Sciatic nerve (tissue), 2 donors: Measurements from ENCODE around the gene CDH1. TPM values are rescaled to one million over a fixed set of nuclear protein-coding genes. Genes with fewer than 3 reads are reported as not detected.
"Not testable (repeated sequence)": the region's sequence is repeated elsewhere in the genome, so short reads cannot be mapped to it uniquely, and the experiment has no call there.

Experiments
- ATAC-seq: fragments of 200-7000 bp; cut with Tn5 transposase; one replicate; pipeline ENCODE4 v1.9.1; 2020; ENCODE audit warnings: mild to moderate bottlenecking, moderate library complexity
- DNase-seq: peaks from one replicate; pipeline ENCODE4 v3.0.0-alpha.2; 2020; ENCODE audit warnings: low spot score
- intact Hi-C: fragments of 100-400 bp; cut with DNase I; formaldehyde crosslinking; loops from one replicate; pipeline ENCODE4 v1.14.2; 2022
- total RNA-seq: library from RNA; stranded (reverse); fragmentation: NEBNext Ultra II Directional; extraction: Animal tissue kit (Norgen Biotek cat#: 25700); gene quantifications from one replicate; pipeline ENCODE4 v1.2.1, GENCODE V29; 2021
- donor health status: DM: no; HTN: no; CAD: no.
- donor health status: DM: no; HTN: no; CAD: no.

The CDH1 gene
- total RNA-seq, 1 donor from 2014 or later: 55.7 TPM

DNA sequence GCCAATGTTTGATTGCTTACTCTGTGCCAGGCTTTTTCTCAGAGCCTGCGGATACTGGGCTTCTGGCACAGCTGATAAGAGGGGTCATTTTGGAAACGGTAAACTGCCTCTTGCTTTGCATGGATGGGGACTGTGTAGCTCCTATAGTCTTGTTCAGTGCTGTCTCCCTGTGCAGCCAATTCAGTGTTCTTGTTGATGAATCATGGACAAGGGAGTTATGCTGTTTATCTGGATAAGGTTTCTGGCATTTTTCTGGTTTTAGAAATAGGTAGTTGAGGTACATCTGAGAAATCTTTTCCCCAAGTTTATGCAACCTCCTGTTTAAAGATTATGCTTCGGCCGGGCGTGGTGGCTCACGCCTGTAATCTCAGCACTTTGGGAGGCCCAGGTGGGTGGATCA, 89.6 kb downstream of the CDH1 start:
- DNase-seq (no peak), ATAC-seq (no peak)
- intact Hi-C loops: no loop called here

DNA sequence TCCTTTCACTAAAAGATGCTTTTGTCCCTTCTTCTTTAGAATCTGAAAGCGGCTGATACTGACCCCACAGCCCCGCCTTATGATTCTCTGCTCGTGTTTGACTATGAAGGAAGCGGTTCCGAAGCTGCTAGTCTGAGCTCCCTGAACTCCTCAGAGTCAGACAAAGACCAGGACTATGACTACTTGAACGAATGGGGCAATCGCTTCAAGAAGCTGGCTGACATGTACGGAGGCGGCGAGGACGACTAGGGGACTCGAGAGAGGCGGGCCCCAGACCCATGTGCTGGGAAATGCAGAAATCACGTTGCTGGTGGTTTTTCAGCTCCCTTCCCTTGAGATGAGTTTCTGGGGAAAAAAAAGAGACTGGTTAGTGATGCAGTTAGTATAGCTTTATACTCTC, 96.2 kb downstream of the CDH1 start:
- no peak for DNase-seq
- intact Hi-C loops: no loop called here
- no peak for ATAC-seq

DNA sequence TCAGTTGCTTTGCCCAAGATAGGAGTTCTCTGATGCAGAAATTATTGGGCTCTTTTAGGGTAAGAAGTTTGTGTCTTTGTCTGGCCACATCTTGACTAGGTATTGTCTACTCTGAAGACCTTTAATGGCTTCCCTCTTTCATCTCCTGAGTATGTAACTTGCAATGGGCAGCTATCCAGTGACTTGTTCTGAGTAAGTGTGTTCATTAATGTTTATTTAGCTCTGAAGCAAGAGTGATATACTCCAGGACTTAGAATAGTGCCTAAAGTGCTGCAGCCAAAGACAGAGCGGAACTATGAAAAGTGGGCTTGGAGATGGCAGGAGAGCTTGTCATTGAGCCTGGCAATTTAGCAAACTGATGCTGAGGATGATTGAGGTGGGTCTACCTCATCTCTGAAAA, 97.5 kb downstream of the CDH1 start:
- ATAC-seq: no peak
- intact Hi-C loops: no loop called here
- DNase-seq: no peak

DNA sequence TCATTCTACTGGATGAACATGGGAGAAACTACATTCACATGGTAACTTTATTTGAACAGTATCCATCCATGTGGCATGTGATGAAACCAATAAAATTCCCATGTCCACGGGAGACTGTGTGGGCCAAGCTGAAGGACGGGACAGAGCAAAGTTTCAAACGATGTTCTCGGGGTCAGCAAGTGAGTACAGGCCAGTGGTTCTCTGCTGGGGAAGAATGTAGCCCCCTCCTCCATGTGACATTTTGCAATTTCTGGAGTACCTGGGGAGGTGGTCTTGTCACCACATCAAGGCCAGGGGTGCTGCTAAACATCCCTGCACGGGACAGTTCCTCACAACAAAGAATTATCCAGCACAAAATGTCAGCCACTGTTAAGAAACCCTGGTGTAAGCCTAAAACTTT, 98.9 kb downstream of the CDH1 start:
- ATAC-seq (no peak), DNase-seq (no peak)
- intact Hi-C loops: no loop called here

DNA sequence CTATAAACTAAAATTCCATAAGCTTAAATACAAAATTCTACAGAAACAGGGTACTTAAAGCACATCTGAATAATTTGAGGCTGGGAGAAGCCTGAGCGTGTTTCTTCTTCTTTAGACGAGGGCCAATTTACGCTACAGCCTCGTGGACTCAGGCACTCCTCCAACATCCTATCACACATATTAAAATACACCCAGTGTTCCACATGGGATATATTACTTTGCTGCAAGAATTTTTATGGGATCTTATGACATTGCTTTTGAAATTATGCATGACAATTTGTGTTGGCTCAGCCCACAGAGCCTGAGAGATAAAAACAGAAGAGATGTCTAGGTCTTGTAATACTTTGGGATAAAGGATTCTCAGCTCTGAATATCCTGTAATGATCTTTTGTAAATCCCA, 102.7 kb downstream of the CDH1 start:
- DNase-seq (no peak), ATAC-seq (no peak)
- intact Hi-C loops: no loop called here

DNA sequence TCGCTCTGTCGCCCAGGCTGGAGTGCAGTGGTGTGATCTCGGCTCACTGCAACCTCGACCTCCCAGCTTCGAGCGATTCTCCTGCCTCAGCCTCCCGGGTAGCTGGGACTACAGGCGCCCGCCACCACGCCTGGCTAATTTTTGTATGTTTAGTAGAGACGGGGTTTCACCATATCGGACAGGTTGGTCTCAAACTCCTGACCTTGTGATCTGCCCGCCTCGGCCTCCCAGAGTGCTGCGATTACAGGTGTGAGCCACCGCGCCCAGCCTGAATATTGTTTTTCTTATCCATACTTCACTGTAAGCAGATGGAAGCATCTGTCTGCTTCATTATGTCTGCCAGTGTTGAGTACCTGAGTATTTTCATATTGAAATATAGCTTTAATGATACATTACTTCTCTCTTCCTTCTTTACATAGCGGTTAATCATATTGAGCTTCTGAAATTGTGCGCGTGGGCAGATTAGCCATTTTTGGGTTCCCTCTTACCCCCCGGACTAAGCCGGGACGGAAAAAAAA, 105.9 kb downstream of the CDH1 start:
- intact Hi-C loops, ATAC-seq: not testable (repeated sequence)

DNA sequence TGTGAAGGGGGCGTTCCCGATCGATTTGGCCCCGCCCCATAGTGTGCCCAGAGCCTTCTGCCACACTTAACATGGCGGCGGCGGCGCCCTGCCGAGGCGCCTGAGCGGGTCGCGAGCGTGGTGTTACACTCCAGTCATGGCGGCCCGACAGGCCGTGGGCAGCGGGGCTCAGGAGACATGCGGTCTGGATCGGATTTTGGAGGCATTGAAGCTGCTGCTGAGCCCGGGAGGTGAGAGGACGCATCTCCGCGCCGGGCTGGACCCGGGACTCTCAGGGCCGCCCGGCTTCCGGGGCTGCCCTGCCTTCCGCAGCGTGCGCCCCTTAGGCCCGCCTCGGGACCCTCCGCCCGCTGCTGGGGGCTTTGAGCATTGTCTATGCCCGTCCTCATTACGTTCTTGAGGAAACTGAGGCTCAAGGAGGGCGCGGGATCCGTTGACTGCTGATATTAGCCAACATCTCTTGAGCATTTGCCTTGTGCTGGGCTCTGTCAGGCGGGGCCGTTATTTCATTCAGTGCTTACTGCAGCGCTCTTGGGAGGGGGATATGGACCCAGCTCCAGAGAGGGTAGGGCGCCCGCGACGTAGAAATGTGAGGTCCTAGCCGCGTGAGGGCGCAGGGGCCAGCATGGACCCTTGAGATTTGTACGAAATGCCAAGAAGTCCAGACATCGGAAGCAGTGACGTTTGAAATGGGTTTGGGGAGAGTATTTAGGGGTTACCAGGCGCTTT, 106.6 kb downstream of the CDH1 start, which contains the start of gene TANGO6:
TANGO6 (plus strand) TSS at position 50 of the 729 bp plus-strand sequence; CDS start at position 137, 87 bp downstream.
- peak; percentile 90 for DNase-seq
- intact Hi-C loops: no loop called here
- peak; percentile 98 for ATAC-seq

More for the DNA sequence above, 105.9 kb downstream of the CDH1 start:
- DNase-seq: not testable (repeated sequence)

DNA sequence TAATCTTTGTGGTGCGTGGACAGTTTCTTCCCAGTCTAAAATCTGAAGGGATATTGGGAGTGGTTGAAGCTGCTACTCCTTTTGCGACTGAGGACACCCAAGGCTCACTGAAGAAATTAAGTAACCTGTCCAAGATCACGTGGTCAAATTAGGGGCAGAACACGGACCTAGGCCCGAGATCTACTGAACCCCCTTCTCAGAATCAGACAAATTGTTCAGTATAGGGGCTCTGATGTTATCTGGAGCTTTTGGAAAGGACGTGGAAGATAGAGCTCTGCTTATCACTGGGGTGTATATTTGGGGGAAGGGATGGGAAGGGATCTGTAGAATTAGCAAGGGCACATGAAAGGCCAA, 107.1 kb downstream of the CDH1 start:
- ATAC-seq (no peak), DNase-seq (no peak)
- intact Hi-C loops: no loop called here

DNA sequence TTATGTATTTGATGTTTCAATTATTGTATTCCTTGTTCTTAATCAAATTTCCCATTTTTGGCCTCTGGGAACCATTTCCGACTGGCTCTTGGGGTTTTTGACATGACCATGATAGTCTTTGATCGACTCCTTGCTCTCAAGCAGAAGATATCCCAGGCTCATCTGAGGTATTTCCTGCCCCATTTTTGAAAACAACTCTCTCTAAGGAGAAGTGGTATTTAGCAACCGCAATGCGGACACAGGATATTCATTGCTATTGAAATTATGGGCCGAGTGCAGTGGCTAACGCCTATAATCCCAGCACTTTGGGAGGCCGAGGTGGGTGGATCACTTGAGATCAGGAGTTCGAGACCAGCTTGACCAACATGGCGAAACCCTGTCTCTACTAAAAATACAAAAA, 111.7 kb downstream of the CDH1 start:
- no peak for DNase-seq
- intact Hi-C loops: no loop called here
- ATAC-seq: no peak

DNA sequence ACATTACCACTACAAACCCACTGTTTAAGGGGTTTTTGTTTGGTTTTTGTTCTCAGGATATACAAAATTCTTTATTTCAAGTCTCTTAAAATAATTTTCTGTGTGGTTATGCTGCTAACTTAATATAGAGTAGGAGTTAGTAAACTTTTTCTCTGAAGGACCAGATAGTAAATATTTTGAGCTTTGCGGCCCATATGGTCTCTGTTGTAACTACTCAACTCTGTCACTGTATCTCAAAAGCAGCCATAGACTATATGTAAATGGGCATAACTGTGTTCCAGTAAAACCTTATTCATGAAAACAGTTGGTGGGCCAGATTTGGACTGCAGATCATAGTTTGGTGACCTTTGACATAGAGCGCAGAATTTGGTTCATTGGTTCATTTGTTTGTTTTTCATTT, 113.4 kb downstream of the CDH1 start:
- intact Hi-C loops: no loop called here
- no peak for ATAC-seq

DNA sequence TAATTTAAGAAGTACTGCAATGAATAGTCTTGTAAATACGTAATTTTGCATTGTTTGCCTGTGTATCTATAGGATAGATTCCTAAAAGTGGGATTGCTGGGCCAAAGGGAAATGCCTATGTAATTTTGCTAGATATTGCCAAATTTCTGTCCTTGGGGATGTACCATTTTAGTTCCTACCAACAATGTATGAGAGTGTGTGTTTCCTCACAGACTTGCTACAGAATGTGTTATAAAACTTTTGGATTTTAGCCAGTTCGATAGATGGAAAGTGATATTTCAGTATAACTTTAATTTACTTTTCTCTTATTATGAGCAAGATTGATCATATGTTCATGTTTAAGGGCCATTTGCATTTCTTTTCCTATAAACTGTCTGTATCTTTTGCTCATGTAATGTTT, 114.5 kb downstream of the CDH1 start:
- ATAC-seq (no peak), DNase-seq (no peak)
- intact Hi-C loops: no loop called here

More for the DNA sequence above, 113.4 kb downstream of the CDH1 start:
- DNase-seq: no peak

DNA sequence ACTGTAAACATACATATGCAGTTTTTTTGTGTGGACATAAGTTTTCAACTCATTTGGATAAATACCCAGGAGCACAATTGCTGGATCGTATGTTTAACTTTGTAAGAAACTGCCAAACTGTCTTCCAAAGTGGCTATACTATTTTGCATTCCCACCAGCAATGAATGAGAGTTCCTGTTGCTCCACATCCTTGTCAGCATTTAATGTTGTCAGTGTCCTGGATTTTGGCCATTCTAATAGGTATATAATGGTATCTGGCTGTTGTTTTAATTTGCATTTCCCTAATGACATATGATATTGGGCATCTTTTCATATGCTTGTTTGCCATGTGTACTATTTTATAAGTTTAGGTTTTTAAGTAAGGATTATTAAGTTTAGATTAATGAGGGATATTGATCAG, 120.4 kb downstream of the CDH1 start:
- intact Hi-C loops: no loop called here
- DNase-seq (no peak), ATAC-seq (no peak)

DNA sequence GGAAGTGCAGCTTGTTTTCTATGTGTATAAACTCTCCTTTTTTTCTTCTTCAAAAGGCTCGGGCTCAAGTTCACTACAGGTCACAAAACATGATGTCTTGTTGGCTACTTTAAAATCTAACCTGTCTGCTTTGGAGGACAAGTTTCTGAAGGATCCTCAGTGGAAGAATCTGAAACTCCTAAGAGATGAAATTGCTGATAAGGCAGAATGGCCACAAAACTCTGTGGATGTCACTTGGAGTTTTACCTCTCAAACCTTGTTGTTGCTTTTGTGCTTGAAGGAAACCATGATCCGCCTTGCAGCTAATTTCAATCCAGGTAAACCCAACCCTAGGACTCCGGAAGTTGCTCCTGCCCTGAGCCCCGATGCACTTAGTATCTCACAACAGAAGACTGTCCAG, 122.7 kb downstream of the CDH1 start:
- ATAC-seq (no peak), DNase-seq (no peak)
- intact Hi-C loops: no loop called here

DNA sequence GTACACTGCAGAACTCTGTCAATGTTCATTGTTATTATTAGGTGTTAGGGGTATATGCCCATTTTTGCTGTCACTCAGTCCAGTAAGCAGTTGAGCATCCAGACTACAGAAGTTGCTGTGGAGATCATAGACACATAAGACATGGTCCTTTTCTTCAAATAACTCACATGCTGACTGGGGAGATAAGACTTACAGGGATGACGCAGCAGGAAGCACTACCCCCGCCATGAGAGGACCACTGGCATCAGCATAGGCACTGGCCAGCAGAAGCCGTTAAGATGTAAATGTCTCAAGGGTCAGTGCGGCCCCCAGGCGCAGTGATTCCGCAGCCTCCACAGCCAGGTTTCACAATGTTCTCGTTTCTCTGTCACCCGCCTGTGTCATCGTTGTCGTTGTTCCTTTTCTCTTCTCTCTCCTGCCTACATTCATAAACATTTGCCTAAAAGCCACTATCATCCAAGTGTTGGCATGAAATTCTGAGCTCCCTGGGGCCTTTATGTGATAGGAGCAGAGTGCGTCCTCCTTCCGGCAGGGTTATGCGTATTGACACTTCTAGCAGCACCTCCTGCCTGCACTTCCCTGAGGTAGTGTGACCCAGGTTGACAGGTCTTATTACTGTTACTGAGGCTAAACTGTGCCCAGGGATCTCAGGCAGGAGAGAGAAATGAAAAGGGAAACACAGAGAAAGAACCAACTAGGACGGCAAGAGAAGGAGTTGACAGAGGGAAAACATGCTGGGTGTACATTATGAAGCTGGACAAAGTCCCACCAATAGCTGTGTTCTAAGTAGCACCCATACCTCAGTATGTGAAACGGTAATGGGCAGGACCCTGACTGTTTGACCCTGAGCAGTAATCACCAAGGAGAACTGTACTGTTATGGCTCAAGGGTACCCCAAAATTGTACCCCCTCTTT, 124.1 kb downstream of the CDH1 start:
- intact Hi-C loops: no loop called here
- DNase-seq (no peak), ATAC-seq (no peak)

DNA sequence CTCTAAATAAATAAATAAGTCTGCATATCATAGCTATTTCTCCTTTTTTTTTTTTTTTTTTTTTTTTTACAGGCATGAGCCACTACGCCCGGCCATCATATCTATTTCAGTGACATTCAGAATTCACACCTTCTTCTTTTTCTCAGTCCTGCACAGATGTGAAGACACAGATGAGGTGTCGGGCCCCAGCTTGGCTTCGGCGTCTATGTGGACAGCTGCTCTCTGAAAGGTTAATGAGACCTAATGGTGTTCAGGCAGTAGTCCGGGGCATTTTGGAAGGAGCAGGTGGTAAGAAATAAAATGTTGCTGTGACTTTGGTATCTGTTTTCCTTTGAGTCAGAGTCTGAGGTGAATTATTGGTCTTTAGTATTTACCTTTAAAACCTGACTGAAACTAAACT, 129.8 kb downstream of the CDH1 start:
- DNase-seq (no peak), ATAC-seq (no peak)
- intact Hi-C loops: no loop called here

DNA sequence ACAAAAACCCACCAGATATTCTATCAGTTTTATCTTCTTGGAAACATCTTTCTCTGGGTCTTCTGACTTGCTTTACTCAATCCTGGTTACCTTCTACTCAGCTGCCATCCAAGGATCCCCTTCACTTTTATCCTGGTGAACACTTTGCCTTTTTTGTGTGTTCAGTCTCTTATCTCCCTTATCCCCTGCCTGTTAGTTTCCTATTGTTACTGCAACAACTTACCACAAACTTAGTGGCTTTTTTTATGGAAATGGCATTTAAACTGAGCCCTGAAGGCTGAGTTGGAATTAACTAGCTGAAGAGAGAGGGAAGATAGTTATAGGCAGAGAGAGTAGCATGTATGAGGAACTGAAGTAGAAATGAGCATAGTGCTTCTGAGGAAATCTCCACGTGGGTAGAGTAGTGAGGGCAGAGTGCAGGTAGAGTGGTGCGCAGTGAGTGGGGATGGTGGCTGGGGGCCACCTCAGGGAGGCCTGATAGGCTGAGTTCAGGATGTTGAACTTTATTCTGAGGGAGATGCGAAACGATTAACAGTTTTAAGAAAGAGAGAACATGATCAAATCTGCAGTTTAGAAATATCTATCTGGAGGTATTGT, 132.5 kb downstream of the CDH1 start:
- ATAC-seq (no peak), DNase-seq (no peak)
- intact Hi-C loops: no loop called here

DNA sequence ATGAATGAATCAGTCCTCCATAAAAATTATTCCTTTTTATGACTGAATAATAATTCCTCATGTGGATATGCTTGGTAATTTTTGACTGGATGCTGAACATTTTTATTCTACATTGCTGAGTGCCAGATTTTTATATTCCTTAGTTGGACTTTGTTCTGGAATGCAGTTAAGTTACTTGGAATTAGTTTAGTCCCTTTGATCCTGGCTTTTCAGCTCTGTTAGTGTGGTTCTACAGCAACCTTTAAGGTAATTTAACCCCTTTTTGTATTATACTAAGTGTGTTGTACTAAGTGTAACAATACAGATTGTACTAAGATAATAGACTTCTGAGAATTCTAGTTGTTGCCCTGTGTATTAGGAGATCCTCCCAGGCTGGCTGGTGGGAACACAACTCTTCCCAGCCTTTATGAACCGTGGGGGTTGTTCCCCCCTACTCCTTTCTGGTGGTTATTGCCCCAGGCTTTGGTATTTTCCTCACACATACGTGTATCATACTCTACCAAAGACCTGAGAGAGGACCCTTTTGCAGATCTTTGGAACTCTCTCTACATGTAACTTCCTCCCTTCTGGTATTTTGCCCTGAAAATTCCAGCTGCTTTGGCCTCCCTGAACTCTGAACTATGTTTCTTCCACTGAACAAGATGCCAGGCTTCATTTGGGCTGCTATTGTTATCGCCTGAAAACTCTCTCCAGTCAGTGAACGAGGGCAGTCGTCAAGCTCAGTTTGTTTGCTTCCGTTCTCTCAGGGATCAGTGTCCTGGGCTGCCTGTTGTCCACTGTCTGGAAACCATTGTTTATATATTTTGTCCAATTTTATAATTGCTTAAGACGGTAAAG, 136.8 kb downstream of the CDH1 start:
- no peak for ATAC-seq
- DNase-seq: no peak
- intact Hi-C loops: no loop called here

DNA sequence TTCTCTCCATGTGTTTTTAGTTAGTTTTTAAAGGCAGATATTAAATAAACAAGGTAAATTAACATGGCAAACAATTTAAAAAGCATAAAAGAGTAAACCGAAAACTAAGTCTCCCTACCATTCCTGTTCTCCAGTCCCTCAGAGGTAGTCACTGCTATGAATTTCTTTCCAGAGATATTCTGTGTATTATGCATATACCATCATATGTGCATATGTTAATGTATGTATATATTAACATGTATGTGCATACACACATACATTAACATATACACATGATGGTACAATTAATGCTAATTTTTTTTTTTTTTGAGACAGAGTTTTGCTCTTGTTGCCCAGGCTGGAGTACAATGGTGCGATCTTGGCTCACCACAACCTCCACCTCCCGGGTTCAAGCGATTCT, 138.8 kb downstream of the CDH1 start:
- intact Hi-C loops: no loop called here
- ATAC-seq (no peak), DNase-seq (no peak)

DNA sequence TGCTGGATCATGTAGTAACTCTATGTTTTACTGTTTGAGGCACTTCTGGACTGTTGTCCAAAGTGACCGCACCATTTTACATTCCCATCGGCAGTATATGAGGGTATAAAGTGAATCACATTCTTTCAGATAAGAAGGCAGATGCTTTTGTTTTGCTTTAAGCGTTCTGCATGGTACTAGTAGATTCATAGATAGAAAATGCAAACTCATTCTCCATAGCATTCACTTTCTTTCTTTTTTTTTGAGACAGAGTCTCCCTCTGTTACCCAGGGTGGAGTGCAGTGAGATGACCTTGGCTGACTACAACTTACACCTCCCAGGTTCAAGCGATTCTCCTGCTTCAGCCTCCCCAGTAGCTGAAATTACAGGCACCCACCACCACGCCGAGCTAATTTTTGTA, 146.6 kb downstream of the CDH1 start:
- no peak for ATAC-seq
- intact Hi-C loops: no loop called here
- no peak for DNase-seq
